Fibroblast of skin of right quadriceps (primary cell): ENCODE measurements around the gene TBCD.
A peak's percentile ranks its signal among the peaks of the same experiment; 100 is the strongest.

Source experiments
- DNase-seq: peaks from one replicate; pipeline ENCODE4 v3.0.0-alpha.2; 2013

The TBCD gene

GRCh38 chr17:82835766-82836512 is 84.1 kb downstream of the TBCD start:
- no peak for DNase-seq

GRCh38 chr17:82836823-82837357 is 85.0 kb downstream of the TBCD start:
- no peak for DNase-seq

- no peak for DNase-seq
Measured at GRCh38 chr17:82837586-82838320, 85.9 kb downstream of the TBCD start.

GRCh38 chr17:82838386-82839063 is 86.7 kb downstream of the TBCD start:
- peak; percentile 31 for DNase-seq

- DNase-seq = no peak
Measured at GRCh38 chr17:82839617-82840292, 87.9 kb downstream of the TBCD start, which contains the start of gene ZNF750. Gene ZNF750 (minus strand): TSS chr17:82840022. CDS start chr17:82832454, 7,568 bp downstream.

GRCh38 chr17:82840431-82840831 is 88.6 kb downstream of the TBCD start:
- no peak for DNase-seq

GRCh38 chr17:82841921-82842596 is 90.2 kb downstream of the TBCD start:
- DNase-seq = no peak

GRCh38 chr17:82843904-82844680 is 92.2 kb downstream of the TBCD start:
- DNase-seq = no peak

GRCh38 chr17:82844796-82845162 is 92.9 kb downstream of the TBCD start:
- no peak for DNase-seq

GRCh38 chr17:82845163-82845807 is 93.4 kb downstream of the TBCD start:
- no peak for DNase-seq

GRCh38 chr17:82846061-82846691 is 94.3 kb downstream of the TBCD start:
- DNase-seq = no peak

GRCh38 chr17:82848022-82848592 is 96.2 kb downstream of the TBCD start:
- peak; percentile 74 for DNase-seq

GRCh38 chr17:82849076-82849945 is 97.4 kb downstream of the TBCD start:
- no peak for DNase-seq

GRCh38 chr17:82851381-82851780 is 99.5 kb downstream of the TBCD start:
- DNase-seq = no peak

- no peak for DNase-seq
Measured at GRCh38 chr17:82854226-82854625, 102.4 kb downstream of the TBCD start.

GRCh38 chr17:82856361-82856760 is 104.5 kb downstream of the TBCD start:
- DNase-seq = no peak

GRCh38 chr17:82858376-82859126 is 106.7 kb downstream of the TBCD start:
- DNase-seq = no peak
